Karpas-422 (cell line): Measurements from ENCODE around the gene PDE1C. TPM values are rescaled to one million over a fixed set of nuclear protein-coding genes. Genes with fewer than 3 reads are reported as not detected.

Experiments used
- DNase-seq: peaks from one replicate; pipeline ENCODE4 v3.0.0-alpha.2; 2015
- H2AFZ ChIP-seq: fragments of 200-600 bp; sonication (generic); 2 replicates; pipeline ENCODE4 v1.6.1; 2014; ENCODE audit warnings: antibody characterized with exemption, low read length, mixed read lengths
- H3K27ac ChIP-seq: fragments of 200-600 bp; sonication (generic); 2 replicates; pipeline ENCODE4 v1.5.1; 2014; ENCODE audit warnings: mild to moderate bottlenecking, low read length, moderate library complexity
- H3K27me3 ChIP-seq: fragments of 200-600 bp; sonication (generic); 2 replicates; pipeline ENCODE4 v1.6.1; 2014; ENCODE audit warnings: low read length, mixed read lengths
- H3K36me3 ChIP-seq: fragments of 200-600 bp; sonication (generic); 2 replicates; pipeline ENCODE4 v1.6.1; 2014; ENCODE audit warnings: low read length, mixed read lengths; ENCODE audit not compliant: insufficient read depth
- H3K4me1 ChIP-seq: fragments of 200-600 bp; sonication (generic); 2 replicates; pipeline ENCODE4 v1.6.1; 2014; ENCODE audit warnings: mild to moderate bottlenecking, low read length, mixed read lengths
- H3K4me2 ChIP-seq: fragments of 200-600 bp; sonication (generic); 2 replicates; pipeline ENCODE4 v1.6.1; 2014; ENCODE audit warnings: low read length, low read depth, mild to moderate bottlenecking; ENCODE audit not compliant: poor library complexity, severe bottlenecking
- H3K4me3 ChIP-seq: fragments of 200-600 bp; sonication (generic); 2 replicates; pipeline ENCODE4 v1.5.1; 2014; ENCODE audit warnings: mild to moderate bottlenecking, antibody characterized with exemption, low read length, mixed read lengths
- H3K79me2 ChIP-seq: fragments of 200-600 bp; sonication (generic); 2 replicates; pipeline ENCODE4 v1.6.1; 2014; ENCODE audit warnings: mild to moderate bottlenecking, low read length, mixed read lengths
- H3K9ac ChIP-seq: fragments of 200-600 bp; sonication (generic); 2 replicates; pipeline ENCODE4 v1.6.0; 2014; ENCODE audit warnings: low read length
- H3K9me2 ChIP-seq: fragments of 200-600 bp; sonication (generic), shearing (Covaris generic); replicated peaks from 2 replicates; pipeline ENCODE4 v1.6.0; 2014; ENCODE audit warnings: mild to moderate bottlenecking, low read length, moderate library complexity; ENCODE audit not compliant: insufficient read depth
- H3K9me3 ChIP-seq: fragments of 300-700, 200-600 bp; sonication (generic); 2 replicates; pipeline ENCODE4 v1.6.1; 2014; ENCODE audit warnings: low read length, mixed read lengths
- H4K20me1 ChIP-seq: fragments of 200-600 bp; sonication (generic); 2 replicates; pipeline ENCODE4 v1.6.1; 2014; ENCODE audit warnings: mild to moderate bottlenecking, antibody characterized with exemption, low read length, low read depth; ENCODE audit not compliant: insufficient read depth
- total RNA-seq: library from RNA; depleted of rRNA; stranded (reverse); fragments of >200 nt; shearing (Covaris generic); gene quantifications from 2 replicates; pipeline ENCODE4 v1.2.3, GENCODE V29; 2014; ENCODE audit warnings: low replicate concordance

PDE1C gene
- total RNA-seq, 1 experiment from 2014 or later = not detected

DNA sequence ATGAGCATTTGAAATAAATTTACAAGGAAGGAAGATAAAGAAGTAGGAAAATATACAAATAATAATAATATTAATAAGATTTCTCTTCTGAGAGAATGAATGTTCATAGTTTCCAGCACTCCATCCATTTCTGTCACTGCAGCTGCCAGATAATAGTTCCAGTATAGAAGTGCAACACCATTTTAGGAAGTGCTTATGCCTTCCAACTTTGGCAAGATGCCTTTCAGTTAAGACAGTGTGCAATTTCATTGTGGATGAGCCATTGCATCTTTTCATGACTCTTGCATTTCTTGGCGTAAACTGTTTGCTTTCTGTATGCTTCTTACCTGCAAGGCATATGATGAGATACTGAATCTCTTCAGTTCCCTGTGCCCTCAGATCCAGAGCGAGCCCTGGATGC lies 185.0 kb downstream of the PDE1C start:
- Histone ChIP-seq H3K9ac (no peak overlapping the region), H3K9me2 (no peaks in the 10 kb centered on the region), H3K4me1 (no peaks in the 10 kb centered on the region), H2AFZ (no peak overlapping the region), H3K36me3 (no peaks in the 10 kb centered on the region), H3K27ac (no peak overlapping the region), H3K9me3 (0 out of 2 replicates have a peak, but pooled peaks cover 3% of the 10 kb centered on the region), H3K4me3 (no peak overlapping the region), H4K20me1 (no peaks in the 10 kb centered on the region), H3K4me2 (no peak overlapping the region), H3K27me3 (no peaks in the 10 kb centered on the region), H3K79me2 (no peaks in the 10 kb centered on the region)
- no peak for DNase-seq

DNA sequence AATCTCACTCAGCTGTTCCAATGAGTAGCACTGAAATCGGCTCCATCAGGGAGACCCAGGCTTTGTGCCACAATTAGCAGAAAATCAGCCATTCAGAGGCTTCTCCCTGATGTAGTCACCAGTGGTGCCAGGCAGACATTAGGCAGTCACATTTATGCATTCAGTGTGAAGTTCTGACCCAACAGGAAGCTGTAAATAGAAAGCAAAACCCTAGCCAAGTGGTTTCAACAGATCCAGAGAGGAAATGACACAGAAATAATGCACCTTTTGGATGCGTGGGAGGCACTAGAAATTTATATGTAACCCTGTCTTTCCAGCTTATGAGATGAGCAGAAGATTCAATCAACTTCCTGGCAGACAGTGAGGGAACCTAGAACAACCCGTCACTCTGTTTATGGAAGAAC lies 186.4 kb downstream of the PDE1C start:
- no peak overlapping the region for H3K9ac ChIP-seq
- H3K4me1 ChIP-seq = no peaks in the 10 kb centered on the region
- H2AFZ ChIP-seq = no peak overlapping the region
- H3K27ac ChIP-seq = no peak overlapping the region
- no peak for DNase-seq
- no peaks in the 10 kb centered on the region for H3K79me2 ChIP-seq
- no peak overlapping the region for H3K4me3 ChIP-seq
- H3K9me2 ChIP-seq = no peaks in the 10 kb centered on the region
- no peaks in the 10 kb centered on the region for H3K27me3 ChIP-seq
- H3K36me3 ChIP-seq = no peaks in the 10 kb centered on the region
- H4K20me1 ChIP-seq = no peaks in the 10 kb centered on the region
- 0 out of 2 replicates have a peak, but pooled peaks cover 3% of the 10 kb centered on the region for H3K9me3 ChIP-seq
- H3K4me2 ChIP-seq = no peak overlapping the region

- H3K27ac ChIP-seq = no peak overlapping the region
- H3K36me3 ChIP-seq = no peaks in the 10 kb centered on the region
- H3K9me2 ChIP-seq = no peaks in the 10 kb centered on the region
- no peaks in the 10 kb centered on the region for H3K4me1 ChIP-seq
- no peak overlapping the region for H2AFZ ChIP-seq
- DNase-seq = no peak
- no peak overlapping the region for H3K4me2 ChIP-seq
- no peaks in the 10 kb centered on the region for H4K20me1 ChIP-seq
- H3K9me3 ChIP-seq = 0 out of 2 replicates have a peak, but pooled peaks cover 3% of the 10 kb centered on the region
- H3K27me3 ChIP-seq = no peaks in the 10 kb centered on the region
- H3K79me2 ChIP-seq = no peaks in the 10 kb centered on the region
- no peak overlapping the region for H3K9ac ChIP-seq
- no peak overlapping the region for H3K4me3 ChIP-seq
Measured at GRCh38 chr7:31882187-31882586, 188.0 kb downstream of the PDE1C start.

DNA sequence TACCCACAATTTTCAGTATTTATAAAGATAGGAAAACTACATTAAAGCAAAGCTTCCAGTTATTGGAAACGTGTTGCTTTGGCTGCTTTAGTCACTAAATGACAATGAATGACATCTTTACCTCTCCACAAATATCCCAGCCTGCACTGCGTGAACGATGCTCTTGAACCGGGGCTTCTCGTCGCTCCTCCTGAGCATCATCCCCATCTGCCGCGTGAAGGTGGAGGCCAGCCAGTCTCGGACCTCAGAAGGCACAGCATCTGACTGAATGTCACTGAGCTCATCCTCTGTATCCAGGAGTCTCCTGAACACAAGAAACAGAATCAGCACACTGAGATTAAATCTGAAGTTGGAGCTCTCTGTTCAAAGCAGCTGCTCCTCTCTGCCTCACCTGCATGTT lies 191.3 kb downstream of the PDE1C start:
- no peak for DNase-seq
- Histone ChIP-seq H3K4me2 (no peak overlapping the region), H3K4me1 (no peaks in the 10 kb centered on the region), H3K9me2 (no peaks in the 10 kb centered on the region), H3K79me2 (no peaks in the 10 kb centered on the region), H3K9me3 (no peaks in the 10 kb centered on the region), H3K36me3 (no peaks in the 10 kb centered on the region), H3K9ac (no peak overlapping the region), H2AFZ (no peak overlapping the region), H3K27me3 (no peaks in the 10 kb centered on the region), H4K20me1 (no peaks in the 10 kb centered on the region), H3K27ac (no peak overlapping the region), H3K4me3 (no peak overlapping the region)

DNA sequence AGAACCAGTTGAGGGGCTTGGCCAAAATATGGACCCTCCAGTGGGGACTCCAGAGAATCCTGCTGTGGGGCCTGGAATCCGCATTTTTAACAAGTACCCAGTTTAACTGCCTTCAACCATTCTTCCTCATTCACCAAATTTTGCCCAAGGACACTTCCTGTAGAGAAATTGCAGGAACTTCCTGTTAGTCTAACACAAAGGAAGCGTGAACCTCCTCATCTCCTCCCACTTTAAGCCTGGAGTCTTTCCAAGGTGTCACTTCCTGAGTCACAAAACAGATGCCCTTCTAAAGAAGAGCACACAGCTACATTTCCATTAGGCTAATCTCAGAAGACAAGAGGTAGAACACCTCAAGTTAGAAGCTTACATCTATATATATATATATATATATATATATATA lies 194.8 kb downstream of the PDE1C start:
- H3K9me3 ChIP-seq = no peaks in the 10 kb centered on the region
- H4K20me1 ChIP-seq = no peaks in the 10 kb centered on the region
- no peak overlapping the region for H3K4me2 ChIP-seq
- no peaks in the 10 kb centered on the region for H3K36me3 ChIP-seq
- H3K9me2 ChIP-seq = no peaks in the 10 kb centered on the region
- DNase-seq = no peak
- no peaks in the 10 kb centered on the region for H3K27me3 ChIP-seq
- H3K4me3 ChIP-seq = no peak overlapping the region
- H3K79me2 ChIP-seq = no peaks in the 10 kb centered on the region
- H3K27ac ChIP-seq = no peak overlapping the region
- H3K9ac ChIP-seq = no peak overlapping the region
- H2AFZ ChIP-seq = no peak overlapping the region
- H3K4me1 ChIP-seq = no peaks in the 10 kb centered on the region

- no peak overlapping the region for H3K4me2 ChIP-seq
- H3K4me3 ChIP-seq = no peak overlapping the region
- H3K9ac ChIP-seq = no peak overlapping the region
- H3K4me1 ChIP-seq = no peaks in the 10 kb centered on the region
- no peaks in the 10 kb centered on the region for H3K9me2 ChIP-seq
- no peaks in the 10 kb centered on the region for H3K79me2 ChIP-seq
- no peak overlapping the region for H3K27ac ChIP-seq
- H3K36me3 ChIP-seq = no peaks in the 10 kb centered on the region
- H4K20me1 ChIP-seq = no peaks in the 10 kb centered on the region
- no peaks in the 10 kb centered on the region for H3K27me3 ChIP-seq
- H2AFZ ChIP-seq = no peak overlapping the region
- H3K9me3 ChIP-seq = no peaks in the 10 kb centered on the region
- DNase-seq = no peak
Measured at GRCh38 chr7:31874631-31875386, 195.4 kb downstream of the PDE1C start.

GRCh38 chr7:31873816-31874597 lies 196.2 kb downstream of the PDE1C start:
- H3K4me2 ChIP-seq = no peak overlapping the region
- no peaks in the 10 kb centered on the region for H3K9me3 ChIP-seq
- H3K9ac ChIP-seq = no peak overlapping the region
- H3K79me2 ChIP-seq = no peaks in the 10 kb centered on the region
- H3K36me3 ChIP-seq = no peaks in the 10 kb centered on the region
- H3K27me3 ChIP-seq = no peaks in the 10 kb centered on the region
- no peak overlapping the region for H2AFZ ChIP-seq
- DNase-seq = no peak
- H3K4me1 ChIP-seq = no peaks in the 10 kb centered on the region
- H3K4me3 ChIP-seq = no peak overlapping the region
- no peaks in the 10 kb centered on the region for H3K9me2 ChIP-seq
- H4K20me1 ChIP-seq = no peaks in the 10 kb centered on the region
- H3K27ac ChIP-seq = no peak overlapping the region

DNA sequence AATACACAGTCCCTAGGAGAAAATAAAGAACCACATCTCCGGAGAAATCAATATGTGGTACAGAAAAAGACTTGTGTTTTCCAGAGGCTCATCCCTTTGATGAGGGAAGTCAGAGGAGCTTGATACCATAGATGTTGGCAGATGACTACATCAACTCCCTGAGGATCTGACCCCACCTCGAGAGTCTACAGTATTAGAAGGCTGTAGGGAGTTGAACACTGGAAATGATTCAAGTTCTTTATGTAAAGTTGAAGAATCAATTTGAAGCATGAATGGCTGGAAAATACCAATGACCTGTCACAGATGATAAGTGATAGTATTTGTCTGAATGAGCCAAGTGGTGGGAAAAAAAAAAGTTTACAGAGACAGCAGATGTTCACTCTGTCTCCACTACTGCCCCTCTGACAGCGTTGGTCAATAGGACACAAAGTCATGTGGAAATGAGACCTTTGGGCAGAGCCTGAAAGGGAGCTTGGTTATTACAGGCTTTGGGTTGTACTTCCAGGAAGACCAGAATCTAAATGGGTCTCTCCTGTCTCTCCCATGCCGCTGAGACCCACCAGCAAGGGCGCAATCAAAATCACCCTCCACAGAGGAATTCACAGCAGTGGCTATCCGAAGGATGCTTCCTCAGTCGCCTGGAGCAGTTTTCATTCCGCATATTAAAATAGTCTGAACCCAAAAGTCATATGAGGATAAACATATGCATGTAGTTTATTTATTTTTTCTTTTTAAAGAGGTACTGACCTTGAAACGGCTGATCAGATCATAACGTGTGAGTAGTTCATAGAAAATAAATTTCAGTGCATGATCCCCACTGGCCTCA lies 197.4 kb downstream of the PDE1C start:
- Histone ChIP-seq H3K9me2 (no peaks in the 10 kb centered on the region), H3K4me2 (no peak overlapping the region), H3K9me3 (peaks cover 3% of the 10 kb centered on the region), H2AFZ (no peak overlapping the region), H4K20me1 (no peaks in the 10 kb centered on the region), H3K27ac (no peak overlapping the region), H3K27me3 (no peaks in the 10 kb centered on the region; the same call in 1 of the 2 replicates), H3K9ac (no peak overlapping the region), H3K79me2 (no peaks in the 10 kb centered on the region), H3K4me3 (no peak overlapping the region), H3K4me1 (no peaks in the 10 kb centered on the region), H3K36me3 (no peaks in the 10 kb centered on the region)
- no peak for DNase-seq
